Kidney epithelial cell (primary cell): ENCODE results near the gene EML5. TPM values are rescaled to one million over a fixed set of nuclear protein-coding genes. Genes with fewer than 3 reads are reported as not detected.
"Not testable (repeated sequence)": the region's sequence is repeated elsewhere in the genome, so short reads cannot be mapped to it uniquely, and the experiment has no call there.

Experiments
- DNase-seq: peaks from one replicate; pipeline ENCODE4 v3.0.0-alpha.2; 2010; ENCODE audit warnings: low read depth
- H3K27me3 ChIP-seq: 2 replicates; pipeline ENCODE4 v1.6.0; 2011; ENCODE audit warnings: low read length; ENCODE audit not compliant: control insufficient read depth, insufficient read depth
- H3K36me3 ChIP-seq: 2 replicates; pipeline ENCODE4 v1.5.1; 2011; ENCODE audit warnings: low read length; ENCODE audit not compliant: control insufficient read depth, insufficient read depth
- H3K4me3 ChIP-seq: 2 replicates; pipeline ENCODE4 v1.5.1; 2011; ENCODE audit warnings: low read depth, mild to moderate bottlenecking, control low read depth, low read length
- CTCF ChIP-seq: IDR thresholded peaks from 2 replicates; pipeline ENCODE4 v1.5.1; 2011; ENCODE audit warnings: mild to moderate bottlenecking, moderate library complexity, low read length, control low read depth, inconsistent platforms; ENCODE audit not compliant: insufficient read depth, poor library complexity, severe bottlenecking
- total RNA-seq: library from RNA; depleted of rRNA; stranded (reverse); fragments of >200 nt; gene quantifications from 2 replicates; pipeline ENCODE4 v1.2.3, GENCODE V29; 2015

Gene EML5
- total RNA-seq, 1 donor from 2014 or later: 0.79 TPM

- Histone ChIP-seq H3K27me3 (peaks cover 7% of the 10 kb centered on the region), H3K4me3 (no peak overlapping the region), H3K36me3 (no peaks in the 10 kb centered on the region)
- no peak for TF ChIP-seq CTCF
- DNase-seq: no peak
Observed at GRCh38 chr14:88790501-88791251, 2.1 kb downstream of the EML5 start.

- H3K27me3 ChIP-seq, H3K36me3 ChIP-seq, H3K4me3 ChIP-seq, DNase-seq: not testable (repeated sequence)
Observed at GRCh38 chr14:88789573-88789972, 3.2 kb downstream of the EML5 start.

GRCh38 chr14:88786715-88787114 is 6.0 kb downstream of the EML5 start:
- peaks cover 1% of the 10 kb centered on the region for H3K27me3 ChIP-seq

GRCh38 chr14:88785911-88786310 is 6.8 kb downstream of the EML5 start:
- Histone ChIP-seq H3K36me3 (no peaks in the 10 kb centered on the region), H3K4me3 (no peak overlapping the region), H3K27me3 (no peaks in the 10 kb centered on the region)
- DNase-seq: no peak
- no peak for TF ChIP-seq CTCF

More at GRCh38 chr14:88786715-88787114, 6.0 kb downstream of the EML5 start:
- no peak for TF ChIP-seq CTCF
- Histone ChIP-seq H3K4me3 (no peak overlapping the region), H3K36me3 (no peaks in the 10 kb centered on the region)
- no peak for DNase-seq

GRCh38 chr14:88775532-88775931 is 17.2 kb downstream of the EML5 start:
- no peak overlapping the region for H3K4me3 ChIP-seq
- TF ChIP-seq CTCF: no peak
- H3K36me3 ChIP-seq: no peaks in the 10 kb centered on the region
- H3K27me3 ChIP-seq: no peaks in the 10 kb centered on the region
- no peak for DNase-seq

- Histone ChIP-seq H3K36me3 (no peaks in the 10 kb centered on the region), H3K27me3 (no peaks in the 10 kb centered on the region), H3K4me3 (no peak overlapping the region)
- DNase-seq: no peak
- no peak for TF ChIP-seq CTCF
Observed at GRCh38 chr14:88770736-88771135, 22.0 kb downstream of the EML5 start.
